ENCODE measurements around the gene SGMS1.
A peak's percentile ranks its signal among the peaks of the same experiment; 100 is the strongest.

SGMS1 gene

GRCh38 chr10:50397312-50398140 lies 226.2 kb downstream of the SGMS1 start:
- no peak overlapping the region for H3K4me3 ChIP-seq (ENCODE audit: low read length)
- H3K9me2 ChIP-seq (replicated peaks; ENCODE audit: control insufficient read depth, low read length), result no peaks in the 10 kb centered on the region
- H4K20me1 ChIP-seq (ENCODE audit: control insufficient read depth, insufficient read depth, low read depth, low read length), result no peaks in the 10 kb centered on the region
- no peaks in the 10 kb centered on the region for H3K36me3 ChIP-seq (ENCODE audit: control insufficient read depth, low read length)
- H3K79me2 ChIP-seq (ENCODE audit: control insufficient read depth, low read length), result no peaks in the 10 kb centered on the region
- H3K4me2 ChIP-seq (ENCODE audit: low read length), result peak overlapping the region; percentile 43; the same call in 1 of the 2 replicates
- H3K4me1 ChIP-seq (ENCODE audit: control insufficient read depth, low read length), result peaks cover 24% of the 10 kb centered on the region
- no peak overlapping the region for H3K27ac ChIP-seq (ENCODE audit: low read depth, low read length)
- TF ChIP-seq EZH2phosphoT487 (IDR thresholded peaks at IDR 0.05; ENCODE audit: borderline replicate concordance, low read length), result no peak
- TF ChIP-seq CTCF (IDR thresholded peaks at IDR 0.05; ENCODE audit: low read depth, low read length, poor library complexity, severe bottlenecking), result no peak
- H3K9me3 ChIP-seq (ENCODE audit: control insufficient read depth, insufficient read depth, low read length), result no peaks in the 10 kb centered on the region
- no peaks in the 10 kb centered on the region for H3K27me3 ChIP-seq (ENCODE audit: control insufficient read depth, low read length)
- H3F3A ChIP-seq (ENCODE audit: control insufficient read depth, insufficient read depth), result no peaks in the 10 kb centered on the region

DNA sequence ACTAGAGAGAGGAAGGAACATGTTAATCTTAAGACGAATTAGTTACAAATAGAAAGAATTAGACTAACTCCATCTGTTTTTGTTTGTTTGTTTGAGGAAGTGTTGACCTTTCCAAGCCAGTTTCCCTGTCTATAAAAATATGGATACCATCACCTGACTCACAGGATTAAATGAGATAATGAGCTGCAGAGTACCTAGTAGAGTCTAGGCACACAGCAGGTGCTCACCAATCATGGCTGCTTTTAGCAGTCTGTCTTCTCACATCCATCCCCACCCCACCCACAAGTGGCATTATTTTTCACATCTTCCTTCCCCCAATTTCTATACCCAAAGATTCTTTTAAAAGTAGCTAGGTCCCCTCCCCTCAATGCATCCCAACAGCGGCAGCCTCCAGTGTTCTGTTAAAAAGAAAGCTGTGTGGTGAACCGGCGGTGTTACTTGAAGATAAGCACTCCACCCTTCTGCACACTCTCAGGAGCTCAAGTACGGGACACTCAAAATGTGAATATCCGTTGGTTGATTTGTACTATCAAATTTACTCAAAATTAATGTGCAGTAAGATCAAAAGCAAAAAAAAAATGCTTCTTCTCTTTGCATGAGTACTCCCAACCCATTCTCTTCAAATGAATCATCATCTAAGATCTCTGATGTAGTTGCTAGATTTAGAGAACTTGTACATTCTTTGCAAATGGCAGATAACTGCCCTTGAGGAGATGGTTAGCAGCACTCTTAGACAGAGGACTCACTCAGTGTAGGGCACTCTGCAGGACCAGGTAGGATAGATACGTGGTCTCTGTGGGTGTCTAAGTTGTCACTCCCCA lies 227.1 kb downstream of the SGMS1 start:
- H3K27ac ChIP-seq (ENCODE audit: low read depth, low read length), result no peak overlapping the region
- H3K36me3 ChIP-seq (ENCODE audit: control insufficient read depth, low read length), result no peaks in the 10 kb centered on the region
- H3K79me2 ChIP-seq (ENCODE audit: control insufficient read depth, low read length), result no peaks in the 10 kb centered on the region
- H3K9me2 ChIP-seq (replicated peaks; ENCODE audit: control insufficient read depth, low read length), result no peaks in the 10 kb centered on the region
- H3F3A ChIP-seq (ENCODE audit: control insufficient read depth, insufficient read depth), result no peaks in the 10 kb centered on the region
- H3K4me3 ChIP-seq (ENCODE audit: low read length), result peak overlapping the region; percentile 33
- TF ChIP-seq CTCF (IDR thresholded peaks at IDR 0.05; ENCODE audit: low read depth, low read length, poor library complexity, severe bottlenecking) (no peak), EZH2phosphoT487 (IDR thresholded peaks at IDR 0.05; ENCODE audit: borderline replicate concordance, low read length) (no peak)
- H3K4me1 ChIP-seq (ENCODE audit: control insufficient read depth, low read length), result peaks cover 24% of the 10 kb centered on the region
- peak overlapping the region; percentile 43 for H3K4me2 ChIP-seq (ENCODE audit: low read length)
- H3K9me3 ChIP-seq (ENCODE audit: control insufficient read depth, insufficient read depth, low read length), result no peaks in the 10 kb centered on the region
- no peaks in the 10 kb centered on the region for H4K20me1 ChIP-seq (ENCODE audit: control insufficient read depth, insufficient read depth, low read depth, low read length)
- no peaks in the 10 kb centered on the region for H3K27me3 ChIP-seq (ENCODE audit: control insufficient read depth, low read length)

GRCh38 chr10:50395851-50396250 lies 227.9 kb downstream of the SGMS1 start:
- Histone ChIP-seq H3K27ac (ENCODE audit: low read depth, low read length) (no peak overlapping the region), H3K9me3 (ENCODE audit: control insufficient read depth, insufficient read depth, low read length) (no peaks in the 10 kb centered on the region), H3K79me2 (ENCODE audit: control insufficient read depth, low read length) (no peaks in the 10 kb centered on the region), H3K4me3 (ENCODE audit: low read length) (peak overlapping the region; percentile 33), H3K4me2 (ENCODE audit: low read length) (peak overlapping the region; percentile 43), H3K4me1 (ENCODE audit: control insufficient read depth, low read length) (peaks cover 24% of the 10 kb centered on the region), H3K9me2 (replicated peaks; ENCODE audit: control insufficient read depth, low read length) (no peaks in the 10 kb centered on the region), H4K20me1 (ENCODE audit: control insufficient read depth, insufficient read depth, low read depth, low read length) (no peaks in the 10 kb centered on the region), H3K36me3 (ENCODE audit: control insufficient read depth, low read length) (no peaks in the 10 kb centered on the region), H3F3A (ENCODE audit: control insufficient read depth, insufficient read depth) (no peaks in the 10 kb centered on the region), H3K27me3 (ENCODE audit: control insufficient read depth, low read length) (no peaks in the 10 kb centered on the region)
- TF ChIP-seq EZH2phosphoT487 (IDR thresholded peaks at IDR 0.05; ENCODE audit: borderline replicate concordance, low read length) (no peak), CTCF (IDR thresholded peaks at IDR 0.05; ENCODE audit: low read depth, low read length, poor library complexity, severe bottlenecking) (no peak)

All from DOHH2 (cell line).